Stimulated activated CD8-positive, alpha-beta memory T cell treated with anti-CD3 and anti-CD28 coated beads, Interleukin-15, amount 100 ng/mL, for 48 hours (primary cell): ENCODE measurements around the gene MRPL51.
A peak's percentile ranks its signal among the peaks of the same experiment; 100 is the strongest.

Experiments used
- DNase-seq, 2 donors: peaks; one replicate each; pipeline ENCODE4 v3.0.0-alpha.2; 2020; ENCODE audit warnings: low read depth in 2 of 2

The MRPL51 gene

GRCh38 chr12:6461401-6462233 lies 31.4 kb downstream of the MRPL51 start:
- peak; percentile 82 for DNase-seq

- DNase-seq: no peak
Measured at GRCh38 chr12:6460751-6461371, 32.2 kb downstream of the MRPL51 start.

- no peak for DNase-seq
Measured at GRCh38 chr12:6459004-6459337, 34.1 kb downstream of the MRPL51 start.

- DNase-seq: no peak
Measured at GRCh38 chr12:6458281-6459003, 34.6 kb downstream of the MRPL51 start.

- no peak for DNase-seq
Measured at GRCh38 chr12:6457220-6457945, 35.7 kb downstream of the MRPL51 start.

- DNase-seq: no peak
Measured at GRCh38 chr12:6452944-6453630, 40.0 kb downstream of the MRPL51 start.

GRCh38 chr12:6452245-6452943 lies 40.7 kb downstream of the MRPL51 start:
- no peak for DNase-seq

GRCh38 chr12:6451348-6452244 lies 41.5 kb downstream of the MRPL51 start, which contains the start of gene TAPBPL:
TSS of gene TAPBPL (plus strand) at chr12:6452042. CDS start at chr12:6452249, 207 bp downstream.
- peak; percentile 70 for DNase-seq

- DNase-seq: no peak
Measured at GRCh38 chr12:6450869-6451347, 42.2 kb downstream of the MRPL51 start.

- DNase-seq: no peak
Measured at GRCh38 chr12:6450091-6450868, 42.8 kb downstream of the MRPL51 start.

GRCh38 chr12:6444704-6445688 lies 48.1 kb downstream of the MRPL51 start, which contains the start of gene CD27:
TSS of gene CD27 (plus strand) at chr12:6444955. CDS start at chr12:6445096, 141 bp downstream.
- DNase-seq: no peak

- no peak for DNase-seq
Measured at GRCh38 chr12:6444031-6444430, 49.0 kb downstream of the MRPL51 start.

GRCh38 chr12:6443361-6443983 lies 49.6 kb downstream of the MRPL51 start:
- DNase-seq: peak; percentile 62 to 63

GRCh38 chr12:6442836-6443235 lies 50.2 kb downstream of the MRPL51 start:
- DNase-seq: no peak
